GM12801 (cell line): ENCODE results near the gene B4GALT1.

ENCODE experiments used
- TF ChIP-seq, protein P1 (sequence below): IDR thresholded peaks from one replicate; pipeline ENCODE4 v1.5.1; 2011; ENCODE audit warnings: control low read depth; ENCODE audit not compliant: insufficient read length; ENCODE audit errors: extremely low read depth

B4GALT1 gene

GRCh38 chr9:33170464-33171415, 3.6 kb upstream of the B4GALT1 start:
- TF ChIP-seq, protein P1, sequence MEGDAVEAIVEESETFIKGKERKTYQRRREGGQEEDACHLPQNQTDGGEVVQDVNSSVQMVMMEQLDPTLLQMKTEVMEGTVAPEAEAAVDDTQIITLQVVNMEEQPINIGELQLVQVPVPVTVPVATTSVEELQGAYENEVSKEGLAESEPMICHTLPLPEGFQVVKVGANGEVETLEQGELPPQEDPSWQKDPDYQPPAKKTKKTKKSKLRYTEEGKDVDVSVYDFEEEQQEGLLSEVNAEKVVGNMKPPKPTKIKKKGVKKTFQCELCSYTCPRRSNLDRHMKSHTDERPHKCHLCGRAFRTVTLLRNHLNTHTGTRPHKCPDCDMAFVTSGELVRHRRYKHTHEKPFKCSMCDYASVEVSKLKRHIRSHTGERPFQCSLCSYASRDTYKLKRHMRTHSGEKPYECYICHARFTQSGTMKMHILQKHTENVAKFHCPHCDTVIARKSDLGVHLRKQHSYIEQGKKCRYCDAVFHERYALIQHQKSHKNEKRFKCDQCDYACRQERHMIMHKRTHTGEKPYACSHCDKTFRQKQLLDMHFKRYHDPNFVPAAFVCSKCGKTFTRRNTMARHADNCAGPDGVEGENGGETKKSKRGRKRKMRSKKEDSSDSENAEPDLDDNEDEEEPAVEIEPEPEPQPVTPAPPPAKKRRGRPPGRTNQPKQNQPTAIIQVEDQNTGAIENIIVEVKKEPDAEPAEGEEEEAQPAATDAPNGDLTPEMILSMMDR: no peak

GRCh38 chr9:33168941-33169544, 1.9 kb upstream of the B4GALT1 start:
- TF ChIP-seq, protein P1: no peak

DNA sequence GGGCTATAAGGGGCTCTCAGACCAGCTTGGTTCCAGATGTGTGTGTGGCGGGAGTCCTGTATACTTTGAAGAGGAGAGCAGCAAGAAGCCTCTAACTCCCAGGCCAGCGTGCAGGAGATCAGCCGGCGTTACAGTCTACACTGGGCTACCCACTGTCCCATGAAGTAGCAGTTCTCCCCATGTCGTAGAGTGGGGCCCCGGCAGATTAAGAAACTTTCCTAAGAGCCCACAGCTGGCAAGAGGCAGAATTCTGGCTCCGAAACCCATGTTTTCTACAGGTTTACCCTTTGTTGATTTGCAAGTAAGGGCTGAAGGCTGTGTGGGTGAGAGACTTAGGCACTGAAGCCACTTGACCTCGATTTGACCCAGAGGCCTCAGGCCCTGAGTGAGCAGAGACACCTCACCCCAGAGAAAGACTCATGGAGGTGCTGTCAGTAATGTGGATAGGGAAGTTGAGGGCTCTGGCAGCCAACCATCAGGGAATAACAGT, 881 bp upstream of the B4GALT1 start:
- TF ChIP-seq, protein P1: no peak

DNA sequence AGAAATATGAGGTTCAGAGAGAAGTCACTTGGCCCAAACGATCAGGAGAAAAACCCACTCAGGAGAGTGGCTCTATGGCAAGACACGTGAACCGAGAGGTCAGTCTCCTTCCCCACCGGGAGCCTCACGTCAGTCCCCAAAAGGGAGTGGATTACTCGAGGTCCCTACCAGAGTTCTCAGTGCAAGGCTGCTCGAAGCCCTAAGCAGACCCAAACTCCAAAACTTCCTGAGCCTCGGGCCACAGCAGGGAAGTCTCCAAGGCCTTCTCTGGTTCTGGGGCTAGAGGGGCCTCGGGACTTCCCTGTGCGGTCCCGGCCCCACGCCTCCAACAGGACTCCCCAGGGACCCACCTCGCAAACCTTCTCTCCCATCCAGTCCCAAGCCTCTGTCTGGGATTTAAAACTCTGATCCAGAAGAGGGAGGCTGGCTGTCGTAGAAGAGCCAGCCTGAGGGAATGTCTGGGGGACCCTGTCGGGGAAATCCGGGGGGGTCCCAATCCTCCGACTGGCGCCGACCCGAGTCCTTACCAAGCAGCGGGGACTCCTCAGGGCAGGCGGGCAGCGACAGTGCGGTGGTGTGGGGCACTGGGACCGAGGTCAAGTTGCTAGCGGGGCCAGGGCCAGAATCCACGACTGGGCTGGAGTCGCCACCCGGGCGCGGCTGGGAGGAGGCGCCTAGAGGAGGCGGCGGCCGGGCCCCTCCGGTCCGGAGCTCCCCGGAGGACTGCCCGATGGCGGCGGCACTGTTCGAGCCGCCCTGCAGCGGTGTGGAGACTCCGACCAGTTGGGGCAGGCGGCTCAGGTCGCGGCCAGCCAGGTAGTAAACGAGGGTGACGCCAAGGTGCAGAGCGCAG, 679 bp downstream of the B4GALT1 start:
- TF ChIP-seq, protein P1: no peak

DNA sequence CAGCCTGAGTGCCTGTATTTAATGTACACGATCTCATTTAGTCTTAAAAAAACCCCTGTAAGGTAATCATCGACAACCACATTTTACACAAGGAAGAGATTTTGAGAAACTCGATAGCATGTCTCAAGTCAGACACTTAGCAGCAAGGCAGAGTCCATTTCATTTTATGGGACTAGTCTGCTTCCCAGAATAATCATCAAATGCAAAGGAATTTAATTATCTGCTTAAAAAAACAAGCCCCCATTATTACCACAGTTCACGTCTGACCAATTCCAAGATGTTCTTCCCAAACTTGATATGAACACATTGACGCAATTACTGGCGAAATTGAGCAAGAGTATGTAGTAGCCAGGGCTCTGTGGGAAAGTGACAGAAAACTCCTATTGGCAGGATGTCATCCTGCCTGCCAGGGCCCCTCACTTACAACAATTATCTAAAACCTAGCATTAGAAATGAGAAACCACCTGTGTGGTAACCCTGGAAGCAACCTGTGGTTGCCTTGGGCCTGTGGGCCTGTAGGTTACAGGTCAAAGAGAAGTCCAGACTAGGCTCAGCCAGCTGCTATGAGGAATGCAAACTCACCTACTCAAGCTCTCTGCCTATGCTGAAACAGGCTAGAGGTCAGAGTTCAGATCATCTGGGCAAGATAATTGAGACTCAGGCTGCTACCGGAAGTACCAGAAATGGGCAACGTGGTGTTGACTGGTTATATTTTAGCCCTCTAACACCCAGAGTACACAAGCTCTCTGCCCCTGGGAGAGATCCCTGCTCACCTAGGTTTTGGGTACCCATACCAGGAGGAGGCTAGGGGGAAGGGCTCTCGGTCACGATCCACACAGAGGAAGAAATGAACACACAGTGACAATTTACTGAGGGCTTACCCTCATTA, 1.6 kb downstream of the B4GALT1 start:
- TF ChIP-seq, protein P1: no peak

DNA sequence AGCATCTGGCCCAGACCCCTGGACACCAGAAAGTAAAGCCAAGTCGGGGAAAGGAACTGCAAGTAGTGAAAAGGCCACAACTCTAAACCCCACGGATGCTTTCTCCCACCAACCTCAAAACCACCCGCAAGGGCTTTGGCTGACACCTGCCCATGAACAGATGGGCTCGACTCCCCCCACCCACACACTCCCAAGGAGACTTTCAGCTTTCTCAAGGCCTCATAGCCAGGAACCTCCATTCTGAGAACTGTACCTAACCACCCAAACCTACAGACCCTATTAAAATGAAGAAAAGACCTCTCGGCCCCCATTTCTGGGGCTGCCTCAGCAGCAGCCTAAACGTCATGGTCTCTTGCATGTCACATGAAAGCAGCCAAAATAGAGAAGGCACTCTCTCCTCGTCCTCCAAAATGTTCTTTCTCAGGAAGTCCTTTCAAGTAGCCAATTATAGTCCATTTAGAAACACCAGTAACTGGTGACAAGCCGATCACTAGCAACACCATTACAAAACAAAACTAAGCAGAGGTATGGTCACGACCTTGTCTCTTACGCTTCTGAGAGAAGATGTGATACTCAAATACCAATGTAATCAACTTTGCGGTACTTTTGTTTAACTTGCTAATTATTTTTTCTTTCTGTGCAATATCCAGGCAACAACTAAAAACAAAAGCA, 2.9 kb downstream of the B4GALT1 start:
- TF ChIP-seq, protein P1: no peak
